ENCODE data around the gene MS4A6E. TPM values are rescaled to one million over a fixed set of nuclear protein-coding genes. Genes with fewer than 3 reads are reported as not detected.

MS4A6E gene
- total RNA-seq, 1 experiment from 2014 or later = not detected

- ATAC-seq (peak; percentile 78), DNase-seq (ENCODE audit: low read depth, low spot score) (peak; percentile 21)
- no peak for TF ChIP-seq EZH2phosphoT487 (IDR thresholded peaks at IDR 0.05; ENCODE audit: borderline replicate concordance)
- no peak for TF ChIP-seq POLR2A (IDR thresholded peaks at IDR 0.05; ENCODE audit: borderline replicate concordance, extremely low read depth, insufficient read depth, insufficient read length)
- TF ChIP-seq RAD21 (IDR thresholded peaks at IDR 0.05; ENCODE audit: low read depth) = peak; percentile 39
- TF ChIP-seq CTCF (IDR thresholded peaks at IDR 0.05 in 2 of 3, conservative IDR thresholded peaks at IDR 0.05 in 1 of 3; ENCODE audit: borderline replicate concordance in 1 of 3, insufficient read depth in 1 of 3, low read depth in 2 of 3, low read length in 2 of 3) = peak; percentile 41 to 76 (median 75); a peak in 5 of 6 replicates
- peak; percentile 21; the same call in 1 of the 2 replicates for TF ChIP-seq POLR2AphosphoS5 (IDR thresholded peaks at IDR 0.05; ENCODE audit: low read depth, low read length)
- no peaks in the 10 kb centered on the region for H3K4me1 ChIP-seq (ENCODE audit: control insufficient read depth in 1 of 2, insufficient read depth in 2 of 2, low read length in 2 of 2)
- no peak overlapping the region for H3K9ac ChIP-seq (ENCODE audit: low read length)
- intact Hi-C loops (cut with micrococcal nuclease) = no loop called here
- no TSS peak for BruUV-seq (replicated peaks)
- H3K4me3 ChIP-seq (replicated peaks in 1 of 2; ENCODE audit: low read depth in 1 of 2, low read length in 2 of 2) = no peak overlapping the region
- no peaks in the 10 kb centered on the region for H3K9me2 ChIP-seq (ENCODE audit: insufficient read depth)
- H3K36me3 ChIP-seq (ENCODE audit: control insufficient read depth in 1 of 2, insufficient read depth in 2 of 2, low read length in 2 of 2) = no peaks in the 10 kb centered on the region
- no peaks in the 10 kb centered on the region for H3K9me3 ChIP-seq (ENCODE audit: control insufficient read depth in 1 of 2, insufficient read depth in 1 of 2, low read depth in 1 of 2, low read length in 2 of 2)
- ChIA-PET CTCF (interaction anchor here (0.6 to 2.7 kb wide), 8 partner anchors 9 to 80 kb away, joined by 3 to 12 read pairs (median 5); no protein-coding TSS in a partner anchor), RAD21 (ENCODE audit: low non-redundant PET in 1 of 2, low total read pairs in 2 of 2, uncharacterized antibody in 2 of 2, unreplicated experiment in 2 of 2) (no interaction called here), POLR2A (no interaction called here)
- H3K79me2 ChIP-seq (ENCODE audit: insufficient read depth, low read length) = no peaks in the 10 kb centered on the region
- H3K27ac ChIP-seq (ENCODE audit: low read depth, low read length) = no peak overlapping the region
- H3K27me3 ChIP-seq (ENCODE audit: insufficient read depth, low read length) = no peaks in the 10 kb centered on the region; the same call in 1 of the 2 replicates
- no peak overlapping the region for H3K4me2 ChIP-seq (ENCODE audit: low read length)
- H2AFZ ChIP-seq (ENCODE audit: low read depth, low read length, poor library complexity, severe bottlenecking) = no peak overlapping the region
- H4K20me1 ChIP-seq (ENCODE audit: insufficient read depth) = no peaks in the 10 kb centered on the region
Measured at GRCh38 chr11:60345489-60345888, 18.4 kb downstream of the MS4A6E start.

- no peak for TF ChIP-seq CTCF (IDR thresholded peaks at IDR 0.05 in 2 of 3, conservative IDR thresholded peaks at IDR 0.05 in 1 of 3; ENCODE audit: borderline replicate concordance in 1 of 3, insufficient read depth in 1 of 3, low read depth in 2 of 3, low read length in 2 of 3)
- TF ChIP-seq REST (IDR thresholded peaks at IDR 0.05; ENCODE audit: low read depth) = no peak
- no peak for TF ChIP-seq ATF3 (IDR thresholded peaks at IDR 0.05)
- TF ChIP-seq SRF (IDR thresholded peaks at IDR 0.05; ENCODE audit: low read depth) = no peak
- TF ChIP-seq JUND (IDR thresholded peaks at IDR 0.05) = no peak
- TF ChIP-seq ELF1 (IDR thresholded peaks at IDR 0.05; ENCODE audit: borderline replicate concordance, low read depth) = no peak
- no peak for DNase-seq (ENCODE audit: low read depth, low spot score)
- ChIA-PET CTCF (interaction anchor here (1.2 kb wide), 1 partner anchor 416 kb away, joined by 5 read pairs; no protein-coding TSS in a partner anchor), POLR2A (no interaction called here), RAD21 (ENCODE audit: low non-redundant PET in 1 of 2, low total read pairs in 2 of 2, uncharacterized antibody in 2 of 2, unreplicated experiment in 2 of 2) (no interaction called here)
- intact Hi-C loops (cut with micrococcal nuclease) = no loop called here
- Histone ChIP-seq H3K27me3 (ENCODE audit: insufficient read depth, low read length) (no peaks in the 10 kb centered on the region; the same call in 1 of the 2 replicates), H4K20me1 (ENCODE audit: insufficient read depth) (no peaks in the 10 kb centered on the region), H3K9me3 (ENCODE audit: control insufficient read depth in 1 of 2, insufficient read depth in 1 of 2, low read depth in 1 of 2, low read length in 2 of 2) (no peaks in the 10 kb centered on the region), H3K4me1 (ENCODE audit: control insufficient read depth in 1 of 2, insufficient read depth in 2 of 2, low read length in 2 of 2) (no peaks in the 10 kb centered on the region), H3K4me2 (ENCODE audit: low read length) (no peak overlapping the region), H3K9me2 (ENCODE audit: insufficient read depth) (no peaks in the 10 kb centered on the region), H3K9ac (ENCODE audit: low read length) (no peak overlapping the region), H3K79me2 (ENCODE audit: insufficient read depth, low read length) (no peaks in the 10 kb centered on the region), H2AFZ (ENCODE audit: low read depth, low read length, poor library complexity, severe bottlenecking) (no peak overlapping the region), H3K27ac (ENCODE audit: low read depth, low read length) (no peak overlapping the region), H3K4me3 (replicated peaks in 1 of 2; ENCODE audit: low read depth in 1 of 2, low read length in 2 of 2) (no peak overlapping the region), H3K36me3 (ENCODE audit: control insufficient read depth in 1 of 2, insufficient read depth in 2 of 2, low read length in 2 of 2) (no peaks in the 10 kb centered on the region)
- no peak for ATAC-seq
- no TSS peak for BruUV-seq (replicated peaks)
Measured at GRCh38 chr11:60347084-60347797, 20.2 kb downstream of the MS4A6E start.

Data from HCT116 (cell line).